H1 (cell line): ENCODE data around the gene EGFL6. TPM values are rescaled to one million over a fixed set of nuclear protein-coding genes. Genes with fewer than 3 reads are reported as not detected.

ENCODE experiments used
- CTCF ChIA-PET: fragments of 300-600 bp; sonication (Branson Sonifier 250); formaldehyde crosslinking; loops from one replicate; lab custom pipeline; 2021; ENCODE audit not compliant: partially characterized antibody; lab: Charles Lee
- POLR2A ChIA-PET: fragments of 300-600 bp; sonication (Branson Sonifier 250); formaldehyde crosslinking; loops from one replicate; lab custom pipeline; 2021; ENCODE audit warnings: inconsistent platforms; ENCODE audit not compliant: partially characterized antibody; lab: Charles Lee
- DNase-seq, 2 experiments: peaks; one replicate each; pipeline versions ENCODE4 v3.0.0 to v3.0.0-alpha.2; 2010 to 2022; ENCODE audit warnings: low spot score in 2 of 2, low read depth in 1 of 2, mixed read lengths in 1 of 2
- FAIRE-seq: peaks from 2 replicates; lab custom pipeline; 2011; peaks lifted over from hg19 to GRCh38; lab: Jason Lieb, UNC
- H2AFZ ChIP-seq: 2 replicates; pipeline ENCODE4 v1.8.1; 2012; ENCODE audit warnings: low read length, inconsistent platforms
- H2AK5ac ChIP-seq: 2 replicates; pipeline ENCODE4 v1.6.1; 2013; ENCODE audit warnings: low read depth, low read length
- H2BK120ac ChIP-seq: replicated peaks from 2 replicates; pipeline ENCODE3; 2013; ENCODE audit warnings: low read depth, low read length, inconsistent platforms
- H2BK12ac ChIP-seq: 2 replicates; pipeline ENCODE4 v1.6.1; 2013; ENCODE audit warnings: low read depth, low read length
- H2BK15ac ChIP-seq: 2 replicates; pipeline ENCODE4 v1.6.1; 2013; ENCODE audit warnings: low read length
- H2BK20ac ChIP-seq: 2 replicates; pipeline ENCODE4 v1.6.1; 2013; ENCODE audit warnings: low read length
- H2BK5ac ChIP-seq: 2 replicates; pipeline ENCODE4 v1.6.1; 2013; ENCODE audit warnings: low read depth, low read length
- H3K14ac ChIP-seq: 2 replicates; pipeline ENCODE4 v1.6.1; 2013; ENCODE audit warnings: inconsistent platforms; ENCODE audit not compliant: insufficient read length
- H3K18ac ChIP-seq: 2 replicates; pipeline ENCODE4 v1.6.1; 2013; ENCODE audit warnings: low read length; ENCODE audit errors: extremely low read depth
- H3K23ac ChIP-seq: 2 replicates; pipeline ENCODE4 v1.6.1; 2013; ENCODE audit warnings: inconsistent platforms; ENCODE audit not compliant: insufficient read length
- H3K23me2 ChIP-seq: 2 replicates; pipeline ENCODE4 v1.6.1; 2013; ENCODE audit warnings: low read depth, low read length
- H3K27ac ChIP-seq: 2 replicates; pipeline ENCODE4 v1.6.1; 2011; ENCODE audit warnings: low read depth, low read length, inconsistent platforms
- H3K27me3 ChIP-seq, 4 experiments: replicated peaks in 1 of 4; 1 replicate in 1 of 4; 2 replicates in 3 of 4; pipeline versions ENCODE4 v1.6.1 to v1.8.1; 2011 to 2013; ENCODE audit warnings: low read length in 3 of 4, mild to moderate bottlenecking in 3 of 4, inconsistent platforms in 2 of 4, mixed read lengths in 2 of 4, moderate library complexity in 1 of 4; ENCODE audit not compliant: control insufficient read depth in 3 of 4, insufficient read depth in 3 of 4; ENCODE audit errors: extremely low read depth in 1 of 4
- H3K36me3 ChIP-seq, 4 experiments: 2 replicates each; pipeline versions ENCODE4 v1.6.1 to v1.8.1; 2011 to 2013; ENCODE audit warnings: mild to moderate bottlenecking in 4 of 4, low read length in 3 of 4, moderate library complexity in 2 of 4, control low read depth in 1 of 4, inconsistent platforms in 1 of 4; ENCODE audit not compliant: insufficient read depth in 4 of 4, control insufficient read depth in 2 of 4
- H3K4ac ChIP-seq: replicated peaks from 2 replicates; pipeline ENCODE3; 2013; ENCODE audit warnings: low read length, low read depth, mixed read lengths, inconsistent platforms; ENCODE audit not compliant: insufficient read length
- H3K4me1 ChIP-seq, 4 experiments: replicated peaks in 1 of 4; 1 replicate in 1 of 4; 2 replicates in 3 of 4; pipeline versions ENCODE4 v1.6.1 to v1.8.1; 2011 to 2013; ENCODE audit warnings: low read length in 3 of 4, inconsistent platforms in 2 of 4, mixed read lengths in 1 of 4; ENCODE audit not compliant: insufficient read depth in 4 of 4, control insufficient read depth in 3 of 4
- H3K4me2 ChIP-seq, 2 experiments: 2 replicates each; pipeline versions ENCODE4 v1.6.1 to v1.8.1; 2011 to 2013; ENCODE audit warnings: low read depth in 2 of 2, low read length in 2 of 2, control low read depth in 1 of 2, inconsistent platforms in 1 of 2, mild to moderate bottlenecking in 1 of 2; ENCODE audit not compliant: insufficient read depth in 1 of 2
- H3K4me3 ChIP-seq, 4 experiments: fragments of 200-600, 300-600 bp in 1 of 4; sonication (generic), shearing (Covaris generic), sonication (Bioruptor Twin) in 1 of 4; 2 replicates each; pipeline versions ENCODE4 v1.5.1 to v1.8.1; 2011 to 2016; ENCODE audit warnings: low read length in 4 of 4, low read depth in 3 of 4, control low read depth in 2 of 4, inconsistent platforms in 2 of 4, mild to moderate bottlenecking in 2 of 4, mixed read lengths in 1 of 4, moderate library complexity in 1 of 4; ENCODE audit not compliant: insufficient read depth in 2 of 4; ENCODE audit errors: extremely low read depth in 1 of 4
- H3K56ac ChIP-seq: replicated peaks from 2 replicates; pipeline ENCODE3; 2013; ENCODE audit warnings: low read depth, mild to moderate bottlenecking, mixed read lengths, low read length, inconsistent platforms; ENCODE audit not compliant: insufficient read length
- H3K79me1 ChIP-seq: 2 replicates; pipeline ENCODE4 v1.6.1; 2013; ENCODE audit warnings: low read depth, low read length, control low read depth
- H3K79me2 ChIP-seq, 2 experiments: 2 replicates each; pipeline versions ENCODE4 v1.6.1 to v1.8.1; 2012 to 2013; ENCODE audit warnings: low read length in 2 of 2, mild to moderate bottlenecking in 2 of 2, inconsistent platforms in 1 of 2; ENCODE audit not compliant: insufficient read depth in 2 of 2, control insufficient read depth in 1 of 2
- H3K9ac ChIP-seq, 4 experiments: replicated peaks in 1 of 4; 1 replicate in 1 of 4; 2 replicates in 3 of 4; pipeline versions ENCODE4 v1.6.1 to v1.8.1; 2011 to 2013; ENCODE audit warnings: low read depth in 3 of 4, low read length in 3 of 4, control low read depth in 2 of 4, mild to moderate bottlenecking in 2 of 4, moderate library complexity in 2 of 4, inconsistent platforms in 1 of 4; ENCODE audit errors: extremely low read depth in 1 of 4
- H3K9me3 ChIP-seq, 2 experiments: 2 replicates each; pipeline versions ENCODE4 v1.6.1 to v1.8.1; 2012 to 2013; ENCODE audit warnings: mild to moderate bottlenecking in 2 of 2, moderate library complexity in 2 of 2, control low read depth in 1 of 2, inconsistent platforms in 1 of 2, low read depth in 1 of 2, low read length in 1 of 2, mixed read lengths in 1 of 2; ENCODE audit not compliant: insufficient read depth in 2 of 2
- H4K20me1 ChIP-seq, 2 experiments: replicated peaks in 1 of 2; 2 replicates each; pipeline versions ENCODE3 to v1.8.1; 2011 to 2013; ENCODE audit warnings: inconsistent platforms in 2 of 2, low read length in 2 of 2, mild to moderate bottlenecking in 1 of 2; ENCODE audit not compliant: insufficient read depth in 2 of 2, control insufficient read depth in 1 of 2
- H4K5ac ChIP-seq: 2 replicates; pipeline ENCODE4 v1.6.1; 2013; ENCODE audit warnings: low read length, low read depth, mixed read lengths, inconsistent platforms; ENCODE audit not compliant: insufficient read length
- H4K8ac ChIP-seq: 2 replicates; pipeline ENCODE4 v1.8.0; 2013; ENCODE audit warnings: mild to moderate bottlenecking, moderate library complexity, low read length, inconsistent platforms; ENCODE audit not compliant: insufficient read depth; ENCODE audit errors: extremely low read depth
- H4K91ac ChIP-seq: replicated peaks from 2 replicates; pipeline ENCODE3; 2013; ENCODE audit warnings: low read length, mixed read lengths, inconsistent platforms; ENCODE audit not compliant: insufficient read length
- BACH1 ChIP-seq: IDR thresholded peaks from 2 replicates; pipeline ENCODE4 v1.6.1; 2012; ENCODE audit warnings: low read length, improper control_type of control experiment
- CEBPB ChIP-seq: IDR thresholded peaks from 2 replicates; pipeline ENCODE4 v1.6.1; 2012; ENCODE audit warnings: low read depth, low read length
- CREB1 ChIP-seq: IDR thresholded peaks from 2 replicates; pipeline ENCODE4 v1.6.1; 2012; ENCODE audit warnings: inconsistent platforms
- HDAC6 ChIP-seq: IDR thresholded peaks from one replicate; pipeline ENCODE4 v1.7.1; 2012; ENCODE audit warnings: low read depth, mild to moderate bottlenecking, inconsistent platforms, low read length, moderate library complexity
- POLR2AphosphoS5 ChIP-seq: IDR thresholded peaks from 2 replicates; pipeline ENCODE4 v1.6.1; 2011; ENCODE audit warnings: low read depth, low read length
- RAD21 ChIP-seq, 2 experiments: IDR thresholded peaks in 1 of 2; conservative IDR thresholded peaks in 1 of 2; 2 replicates each; pipeline ENCODE4 v1.6.1; 2011; ENCODE audit warnings: low read depth in 2 of 2, low read length in 2 of 2, improper control_type of control experiment in 1 of 2, inconsistent platforms in 1 of 2, mild to moderate bottlenecking in 1 of 2, moderate library complexity in 1 of 2
- SP4 ChIP-seq: IDR thresholded peaks from 2 replicates; pipeline ENCODE4 v1.6.1; 2012; ENCODE audit warnings: low read length, inconsistent platforms
- TAF1 ChIP-seq: IDR thresholded peaks from 2 replicates; pipeline ENCODE4 v1.6.1; 2011; ENCODE audit warnings: mild to moderate bottlenecking, low read depth, low read length
- TAF7 ChIP-seq: optimal IDR thresholded peaks from 2 replicates; pipeline ENCODE3; 2011; ENCODE audit warnings: low read depth, mild to moderate bottlenecking, inconsistent platforms, low read length, moderate library complexity, borderline replicate concordance
- YY1 ChIP-seq: IDR thresholded peaks from 2 replicates; pipeline ENCODE4 v1.6.1; 2011; ENCODE audit warnings: low read depth, mild to moderate bottlenecking, low read length
- WGBS, 2 experiments: shearing (Covaris generic) in 1 of 2; methylation state at CpG; one replicate each; pipeline versions ENCODE4 v1.1.6 to v1.1.7; 2013 to 2015; ENCODE audit warnings: low lambda C conversion rate in 2 of 2, mixed read lengths in 2 of 2, inconsistent platforms in 1 of 2, low coverage in 1 of 2, missing lambda C conversion rate in 1 of 2; ENCODE audit not compliant: insufficient replicate concordance in 2 of 2, insufficient coverage in 1 of 2, insufficient read length in 1 of 2; ENCODE audit errors: extremely low coverage in 1 of 2, missing lambda C conversion rate in 1 of 2; 5-methylcytosine and 5-hydroxymethylcytosine counted together
- polyA plus RNA-seq, 7 experiments: library from polyadenylated mRNA; depleted of rRNA in 3 of 7; stranded (reverse) in 5 of 7; unstranded in 2 of 7; fragments of >200 nt in 5 of 7; fragments of 200-250 nt in 2 of 7; gene quantifications; 1 replicate in 5 of 7; 2 replicates in 1 of 7; 4 replicates in 1 of 7; pipeline versions ENCODE4 v1.2.1 to v1.2.3, GENCODE V29; 2011 to 2013; ENCODE audit warnings: missing spikeins in 2 of 7, mixed read lengths in 2 of 7
- total RNA-seq: library from RNA; stranded (reverse); fragmentation: NEBNext Ultra II Directional; extraction: Animal tissue kit (Norgen Biotek cat#: 25700); gene quantifications from 2 replicates; pipeline ENCODE4 v1.2.1, GENCODE V29; 2021
- TF ChIP-seq, protein P1 (sequence below), 3 experiments: IDR thresholded peaks; 1 replicate in 2 of 3; 2 replicates in 1 of 3; pipeline versions ENCODE4 v1.5.1 to v1.6.1; 2011; ENCODE audit warnings: low read length in 3 of 3, mild to moderate bottlenecking in 3 of 3, inconsistent platforms in 2 of 3, low read depth in 1 of 3, moderate library complexity in 1 of 3; ENCODE audit not compliant: insufficient read depth in 1 of 3; ENCODE audit errors: control extremely low read depth in 1 of 3

The EGFL6 gene
- total and polyA plus RNA-seq, 2 of the 8 experiments (the other 6 are each of a cell fraction or from before 2014, with no cell fraction given), result 0.93 to 1.1 TPM

- H3K9ac ChIP-seq, result no peak overlapping the region
- no peak overlapping the region for H2BK120ac ChIP-seq
- no peak overlapping the region; the same call in 1 of the 2 replicates for H2AFZ ChIP-seq
- no peak overlapping the region for H2BK15ac ChIP-seq
- H3K14ac ChIP-seq, result no peak overlapping the region
- no peak overlapping the region for H3K56ac ChIP-seq
- H3K27me3 ChIP-seq, result no peaks in the 10 kb centered on the region
- ChIA-PET POLR2A (no interaction called here), CTCF (interaction anchor here (0.8 to 5.1 kb wide), 25 partner anchors 11 to 183 kb away, joined by 3 to 58 read pairs (median 4); no protein-coding TSS in a partner anchor)
- H3K4me1 ChIP-seq, result peaks cover 0 to 3% (median 0%) of the 10 kb centered on the region in 4 experiments; a peak in 1 of 7 replicates
- H3K4me2 ChIP-seq, result no peak overlapping the region
- H4K20me1 ChIP-seq, result no peaks in the 10 kb centered on the region
- no peak overlapping the region for H4K5ac ChIP-seq
- TF ChIP-seq TAF1 (no peak), HDAC6 (no peak), SP4 (no peak), CEBPB (no peak), POLR2AphosphoS5 (no peak), YY1 (no peak), BACH1 (no peak), TAF7 (peak; percentile 22), CREB1 (no peak), RAD21 (IDR thresholded peaks at IDR 0.05 in 1 of 2, conservative IDR thresholded peaks at IDR 0.05 in 1 of 2; ENCODE audit: low read depth in 2 of 2, low read length in 2 of 2) (peak; percentile 79 to 85)
- TF ChIP-seq, protein P1, sequence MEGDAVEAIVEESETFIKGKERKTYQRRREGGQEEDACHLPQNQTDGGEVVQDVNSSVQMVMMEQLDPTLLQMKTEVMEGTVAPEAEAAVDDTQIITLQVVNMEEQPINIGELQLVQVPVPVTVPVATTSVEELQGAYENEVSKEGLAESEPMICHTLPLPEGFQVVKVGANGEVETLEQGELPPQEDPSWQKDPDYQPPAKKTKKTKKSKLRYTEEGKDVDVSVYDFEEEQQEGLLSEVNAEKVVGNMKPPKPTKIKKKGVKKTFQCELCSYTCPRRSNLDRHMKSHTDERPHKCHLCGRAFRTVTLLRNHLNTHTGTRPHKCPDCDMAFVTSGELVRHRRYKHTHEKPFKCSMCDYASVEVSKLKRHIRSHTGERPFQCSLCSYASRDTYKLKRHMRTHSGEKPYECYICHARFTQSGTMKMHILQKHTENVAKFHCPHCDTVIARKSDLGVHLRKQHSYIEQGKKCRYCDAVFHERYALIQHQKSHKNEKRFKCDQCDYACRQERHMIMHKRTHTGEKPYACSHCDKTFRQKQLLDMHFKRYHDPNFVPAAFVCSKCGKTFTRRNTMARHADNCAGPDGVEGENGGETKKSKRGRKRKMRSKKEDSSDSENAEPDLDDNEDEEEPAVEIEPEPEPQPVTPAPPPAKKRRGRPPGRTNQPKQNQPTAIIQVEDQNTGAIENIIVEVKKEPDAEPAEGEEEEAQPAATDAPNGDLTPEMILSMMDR (IDR thresholded peaks at IDR 0.05; ENCODE audit: control extremely low read depth in 1 of 3, insufficient read depth in 1 of 3, low read depth in 1 of 3, low read length in 3 of 3), result peak; percentile 61 to 74 (median 70)
- H3K4ac ChIP-seq, result no peak overlapping the region
- H4K8ac ChIP-seq, result no peak overlapping the region
- H3K18ac ChIP-seq, result no peak overlapping the region
- H3K4me3 ChIP-seq, result no peak overlapping the region
- DNase-seq (peak; percentile 15 to 58), FAIRE-seq (peak; percentile 90)
- no peak overlapping the region for H4K91ac ChIP-seq
- H3K27ac ChIP-seq, result no peak overlapping the region
- H3K23ac ChIP-seq, result no peak overlapping the region
- WGBS, 2 experiments, result 33% methylated on average over 3 of the region's 3 CpGs; no CpG with 5 or more reads in 1 of the 2 experiments
- H3K79me2 ChIP-seq, result no peaks in the 10 kb centered on the region
- 0 out of 2 replicates have a peak, but pooled peaks cover 2% of the 10 kb centered on the region for H3K23me2 ChIP-seq
- no peak overlapping the region for H2BK5ac ChIP-seq
- no peak overlapping the region for H2AK5ac ChIP-seq
- H3K36me3 ChIP-seq, result no peaks in the 10 kb centered on the region
- no peaks in the 10 kb centered on the region for H3K9me3 ChIP-seq
- no peaks in the 10 kb centered on the region for H3K79me1 ChIP-seq
- H2BK12ac ChIP-seq, result peak overlapping the region; percentile 87; the same call in 1 of the 2 replicates
- no peak overlapping the region for H2BK20ac ChIP-seq
Measured at GRCh38 chrX:13646154-13646549, 76.8 kb downstream of the EGFL6 start.
